Measurements from ENCODE around the gene ADISSP. TPM values are rescaled to one million over a fixed set of nuclear protein-coding genes. Genes with fewer than 3 reads are reported as not detected.
"Not testable (repeated sequence)": the region's sequence is repeated elsewhere in the genome, so short reads cannot be mapped to it uniquely, and the experiment has no call there.

Gene ADISSP
- total RNA-seq, 1 donor from 2014 or later = 24.3 TPM

DNA sequence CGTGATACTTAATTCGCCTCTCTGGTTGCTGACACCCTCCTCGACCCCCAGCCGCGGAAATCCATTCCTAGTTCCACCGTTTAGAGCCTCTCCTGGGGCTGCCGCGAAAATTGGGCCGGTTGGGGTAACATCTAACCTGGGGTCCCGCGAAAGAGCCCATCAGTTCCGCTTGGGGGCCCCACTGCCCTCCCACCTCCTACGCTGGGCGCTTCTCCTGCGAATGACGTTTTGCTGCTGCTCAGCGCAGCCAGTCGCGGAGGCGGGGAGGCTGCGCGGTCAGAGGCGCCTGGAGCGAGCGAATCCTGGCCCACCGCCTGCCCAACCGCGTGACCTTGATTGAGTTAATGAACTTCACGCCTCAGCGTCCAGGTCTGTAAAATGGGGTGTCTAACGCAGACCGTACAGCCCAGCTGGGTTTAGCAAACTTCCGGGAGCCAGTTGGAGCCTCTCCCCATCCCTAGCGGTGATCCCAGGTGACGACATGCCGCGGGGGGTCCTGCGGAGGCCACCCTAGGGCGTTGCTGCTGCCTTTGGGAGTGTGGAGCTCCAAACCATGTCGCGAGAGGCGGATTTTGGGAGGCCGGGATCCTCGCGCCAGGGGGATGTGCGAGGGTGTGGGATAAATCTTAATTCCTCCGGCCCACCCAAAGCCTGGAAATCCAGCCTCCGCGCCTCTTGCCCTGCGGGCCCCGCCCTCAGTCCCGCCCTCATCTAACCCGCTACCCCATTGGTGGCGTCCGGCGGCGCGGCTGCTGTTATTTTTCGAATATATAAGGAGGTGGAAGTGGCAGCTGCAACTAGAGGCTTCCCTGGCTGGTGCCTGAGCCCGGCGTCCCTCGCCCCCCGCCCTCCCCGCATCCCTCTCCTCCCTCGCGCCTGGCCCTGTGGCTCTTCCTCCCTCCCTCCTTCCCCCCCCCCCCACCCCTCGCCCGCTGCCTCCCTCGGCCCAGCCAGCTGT is 28.2 kb upstream of the ADISSP start, which contains the start of gene CDC25B:
TSS of gene CDC25B (plus strand) at position 800 of the 958 bp plus-strand sequence. CDS start 222 bp downstream, outside the sequence.
- peaks cover 23% of the 10 kb centered on the region for H3K36me3 Mint-ChIP-seq (ENCODE audit: unreplicated experiment)
- no peaks in the 10 kb centered on the region for H3K9me3 Mint-ChIP-seq (ENCODE audit: unreplicated experiment)
- peak; percentile 96 for DNase-seq (ENCODE audit: extremely low spot score, unreplicated experiment)
- peaks cover 46% of the 10 kb centered on the region for H3K4me1 Mint-ChIP-seq (ENCODE audit: unreplicated experiment)
- H3K27me3 Mint-ChIP-seq (ENCODE audit: unreplicated experiment) = no peaks in the 10 kb centered on the region
- peak within 1 kb of the TSS; percentile 96 for H3K27ac Mint-ChIP-seq (ENCODE audit: unreplicated experiment)
- peak within 1 kb of the TSS; percentile 94 for H3K4me3 Mint-ChIP-seq (ENCODE audit: unreplicated experiment)
- TF ChIP-seq, protein P1, sequence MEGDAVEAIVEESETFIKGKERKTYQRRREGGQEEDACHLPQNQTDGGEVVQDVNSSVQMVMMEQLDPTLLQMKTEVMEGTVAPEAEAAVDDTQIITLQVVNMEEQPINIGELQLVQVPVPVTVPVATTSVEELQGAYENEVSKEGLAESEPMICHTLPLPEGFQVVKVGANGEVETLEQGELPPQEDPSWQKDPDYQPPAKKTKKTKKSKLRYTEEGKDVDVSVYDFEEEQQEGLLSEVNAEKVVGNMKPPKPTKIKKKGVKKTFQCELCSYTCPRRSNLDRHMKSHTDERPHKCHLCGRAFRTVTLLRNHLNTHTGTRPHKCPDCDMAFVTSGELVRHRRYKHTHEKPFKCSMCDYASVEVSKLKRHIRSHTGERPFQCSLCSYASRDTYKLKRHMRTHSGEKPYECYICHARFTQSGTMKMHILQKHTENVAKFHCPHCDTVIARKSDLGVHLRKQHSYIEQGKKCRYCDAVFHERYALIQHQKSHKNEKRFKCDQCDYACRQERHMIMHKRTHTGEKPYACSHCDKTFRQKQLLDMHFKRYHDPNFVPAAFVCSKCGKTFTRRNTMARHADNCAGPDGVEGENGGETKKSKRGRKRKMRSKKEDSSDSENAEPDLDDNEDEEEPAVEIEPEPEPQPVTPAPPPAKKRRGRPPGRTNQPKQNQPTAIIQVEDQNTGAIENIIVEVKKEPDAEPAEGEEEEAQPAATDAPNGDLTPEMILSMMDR (IDR thresholded peaks at IDR 0.05) = peak; percentile 52

DNA sequence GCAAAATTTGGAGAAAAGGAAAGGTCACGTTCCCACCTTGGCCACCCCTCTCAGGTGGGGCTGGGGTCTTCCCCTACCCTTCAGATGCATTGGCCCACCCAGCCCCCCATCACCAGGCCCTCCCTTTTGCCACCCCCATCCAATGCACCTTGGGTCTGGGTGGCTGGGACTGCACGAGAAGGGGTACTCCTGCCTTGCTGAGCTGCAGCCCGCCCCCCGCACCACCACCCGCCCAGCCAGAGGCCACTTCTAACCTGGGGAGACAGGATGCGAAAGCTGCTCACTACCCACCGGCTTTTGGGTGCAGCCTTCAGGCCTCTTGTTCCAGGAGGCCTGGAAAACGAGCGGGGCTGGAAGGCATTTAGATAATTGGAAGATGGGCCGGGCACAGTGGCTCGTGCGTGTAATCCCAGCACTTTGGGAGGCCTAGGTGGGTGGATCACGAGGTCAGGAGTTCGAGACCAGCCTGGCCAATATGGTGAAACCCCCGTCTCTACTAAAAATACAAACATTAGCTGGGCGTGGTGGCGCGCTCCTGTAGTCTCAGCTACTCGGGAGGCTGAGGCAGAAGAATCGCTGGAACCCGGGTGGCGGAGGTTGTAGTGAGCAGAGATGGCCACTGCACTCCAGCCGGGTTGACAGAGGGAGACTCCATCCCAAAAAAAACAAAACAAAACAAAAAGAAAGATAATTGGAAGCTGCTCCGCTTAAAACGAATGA is 27.3 kb upstream of the ADISSP start:
- no peak for DNase-seq (ENCODE audit: extremely low spot score, unreplicated experiment)
- H3K4me3 Mint-ChIP-seq (ENCODE audit: unreplicated experiment) = peak overlapping the region; percentile 94
- H3K4me1 Mint-ChIP-seq (ENCODE audit: unreplicated experiment) = peaks cover 39% of the 10 kb centered on the region
- peaks cover 17% of the 10 kb centered on the region for H3K36me3 Mint-ChIP-seq (ENCODE audit: unreplicated experiment)
- H3K27ac Mint-ChIP-seq (ENCODE audit: unreplicated experiment) = peak overlapping the region; percentile 96
- TF ChIP-seq, protein P1 (IDR thresholded peaks at IDR 0.05) = no peak
- no peaks in the 10 kb centered on the region for H3K27me3 Mint-ChIP-seq (ENCODE audit: unreplicated experiment)
- H3K9me3 Mint-ChIP-seq (ENCODE audit: unreplicated experiment) = no peaks in the 10 kb centered on the region

DNA sequence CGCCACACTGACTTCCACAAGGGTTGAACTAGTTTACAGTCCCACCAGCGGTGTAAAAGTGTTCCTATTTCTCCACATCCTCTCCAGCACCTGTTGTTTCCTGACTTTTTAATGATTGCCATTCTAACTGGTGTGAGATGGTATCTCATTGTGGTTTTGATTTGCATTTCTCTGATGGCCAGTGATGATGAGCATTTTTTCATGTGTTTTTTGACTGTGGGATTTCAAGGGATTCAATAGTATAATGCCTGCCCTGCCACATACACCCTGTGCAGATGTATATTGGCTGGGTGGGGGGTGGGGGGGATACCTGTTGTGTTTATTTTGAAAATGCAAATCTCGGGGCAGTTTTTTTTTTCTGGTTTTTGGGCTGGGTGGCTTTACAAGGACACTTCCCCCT is 26.6 kb upstream of the ADISSP start:
- not testable (repeated sequence) for H3K9me3 Mint-ChIP-seq (ENCODE audit: unreplicated experiment); H3K4me3 Mint-ChIP-seq (ENCODE audit: unreplicated experiment)
- H3K4me1 Mint-ChIP-seq (ENCODE audit: unreplicated experiment) = peaks cover 32% of the 10 kb centered on the region

DNA sequence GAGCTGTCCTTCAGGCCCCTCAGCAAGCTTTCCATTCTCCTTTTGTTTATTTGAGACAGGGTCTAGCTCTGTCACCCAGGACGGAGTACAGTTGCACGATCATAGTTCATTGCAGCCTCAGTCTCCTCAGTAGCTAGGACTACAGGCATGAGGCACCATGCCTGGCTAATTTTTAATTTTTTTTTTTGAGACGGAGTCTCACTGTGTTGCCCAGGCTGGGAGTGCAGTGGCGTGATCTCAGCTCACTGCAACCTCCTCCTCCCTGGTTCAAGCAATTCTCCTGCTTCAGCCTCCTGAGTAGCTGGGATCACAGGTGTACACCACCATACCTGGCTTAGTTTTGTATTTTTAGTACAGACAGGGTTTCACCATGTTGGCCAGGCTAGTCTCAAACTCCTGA is 21.6 kb upstream of the ADISSP start:
- peaks cover 21% of the 10 kb centered on the region for H3K4me1 Mint-ChIP-seq (ENCODE audit: unreplicated experiment)
- not testable (repeated sequence) for H3K27me3 Mint-ChIP-seq (ENCODE audit: unreplicated experiment); DNase-seq (ENCODE audit: extremely low spot score, unreplicated experiment); H3K9me3 Mint-ChIP-seq (ENCODE audit: unreplicated experiment); H3K27ac Mint-ChIP-seq (ENCODE audit: unreplicated experiment); H3K36me3 Mint-ChIP-seq (ENCODE audit: unreplicated experiment); H3K4me3 Mint-ChIP-seq (ENCODE audit: unreplicated experiment)

More for the DNA sequence above, 26.6 kb upstream of the ADISSP start:
- not testable (repeated sequence) for H3K27ac Mint-ChIP-seq (ENCODE audit: unreplicated experiment); H3K27me3 Mint-ChIP-seq (ENCODE audit: unreplicated experiment); DNase-seq (ENCODE audit: extremely low spot score, unreplicated experiment)
- peaks cover 17% of the 10 kb centered on the region for H3K36me3 Mint-ChIP-seq (ENCODE audit: unreplicated experiment)

DNA sequence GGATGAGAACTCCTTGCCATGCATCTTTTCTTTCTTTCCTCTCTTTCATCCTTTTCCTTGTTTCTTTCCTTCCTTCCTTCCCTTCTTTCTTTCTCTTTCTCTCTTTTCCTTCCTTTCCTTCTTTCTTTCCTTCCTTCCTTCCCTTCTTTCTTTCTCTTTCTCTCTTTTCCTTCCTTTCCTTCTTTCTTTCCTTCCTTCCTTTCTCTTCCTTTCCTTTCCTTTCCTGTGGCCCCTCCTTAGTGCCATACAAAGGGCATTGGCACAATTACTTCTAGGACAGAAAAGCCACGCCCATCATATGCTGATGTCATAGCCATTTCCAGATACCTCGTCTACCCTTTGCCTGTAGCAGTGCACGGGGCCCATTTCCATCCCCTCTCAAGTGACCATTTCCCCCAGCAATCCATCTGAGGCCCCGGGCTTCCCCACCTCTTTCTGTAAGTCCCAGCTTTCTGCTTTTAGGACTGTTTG is 21.2 kb upstream of the ADISSP start:
- Mint-ChIP-seq H3K27me3 (ENCODE audit: unreplicated experiment) (no peaks in the 10 kb centered on the region), H3K4me1 (ENCODE audit: unreplicated experiment) (peaks cover 23% of the 10 kb centered on the region), H3K9me3 (ENCODE audit: unreplicated experiment) (no peaks in the 10 kb centered on the region), H3K4me3 (ENCODE audit: unreplicated experiment) (peak overlapping the region; percentile 21), H3K27ac (ENCODE audit: unreplicated experiment) (no peak overlapping the region), H3K36me3 (ENCODE audit: unreplicated experiment) (peaks cover 2% of the 10 kb centered on the region)
- TF ChIP-seq, protein P1 (IDR thresholded peaks at IDR 0.05) = no peak
- no peak for DNase-seq (ENCODE audit: extremely low spot score, unreplicated experiment)
